WTC11 (cell line): ENCODE measurements around the gene TRAPPC10. TPM values are rescaled to one million over a fixed set of nuclear protein-coding genes. Genes with fewer than 3 reads are reported as not detected.

Experiments used
- ATAC-seq: fragments of 200-7000 bp; cut with Tn5 transposase; 2 replicates; pipeline ENCODE4 v1.10.0; 2021; ENCODE audit warnings: mild to moderate bottlenecking, moderate library complexity
- CTCF ChIA-PET: fragments of 300-600 bp; sonication (Branson Sonifier 250); formaldehyde crosslinking; loops from one replicate; lab custom pipeline; 2021; ENCODE audit warnings: antibody characterized with exemption; lab: Charles Lee
- POLR2A ChIA-PET: fragments of 350-600 bp; sonication (Branson Sonifier 250); formaldehyde crosslinking; loops from one replicate; lab custom pipeline; 2021; ENCODE audit warnings: antibody characterized with exemption; lab: Charles Lee
- DNase-seq: peaks from one replicate; pipeline ENCODE4 v3.0.0; 2021; ENCODE audit warnings: low spot score
- H3K27ac Mint-ChIP-seq: 2 replicates; pipeline ENCODE4 v1.8.0; 2021; ENCODE audit warnings: mixed read lengths
- H3K27me3 Mint-ChIP-seq: 2 replicates; pipeline ENCODE4 v1.8.0; 2021; ENCODE audit warnings: low read depth, mild to moderate bottlenecking, moderate library complexity, mixed read lengths
- H3K36me3 Mint-ChIP-seq: 2 replicates; pipeline ENCODE4 v1.8.0; 2021; ENCODE audit warnings: mixed read lengths
- H3K4me1 Mint-ChIP-seq: 2 replicates; pipeline ENCODE4 v1.8.0; 2022; ENCODE audit warnings: mixed read lengths
- H3K4me3 Mint-ChIP-seq: 2 replicates; pipeline ENCODE4 v1.8.0; 2021; ENCODE audit warnings: mild to moderate bottlenecking, moderate library complexity, mixed read lengths
- H3K9me3 Mint-ChIP-seq: 2 replicates; pipeline ENCODE4 v1.8.0; 2021; ENCODE audit warnings: mixed read lengths
- ARID4B ChIP-seq: sonication (generic); formaldehyde crosslinking; IDR thresholded peaks from 2 replicates; pipeline ENCODE4 v1.8.0; 2023; ENCODE audit warnings: missing genetic modification reagents, mild to moderate bottlenecking, borderline replicate concordance
- ATF1 ChIP-seq: sonication (generic); formaldehyde crosslinking; IDR thresholded peaks from 2 replicates; pipeline ENCODE4 v1.8.1; 2023; ENCODE audit warnings: mild to moderate bottlenecking, moderate library complexity, missing genetic modification reagents
- CREM ChIP-seq: sonication (generic); formaldehyde crosslinking; IDR thresholded peaks from 2 replicates; pipeline ENCODE4 v1.8.1; 2022; ENCODE audit warnings: mild to moderate bottlenecking, missing genetic modification reagents, moderate library complexity
- E2F5 ChIP-seq: sonication (generic); formaldehyde crosslinking; IDR thresholded peaks from 2 replicates; pipeline ENCODE4 v1.8.1; 2022; ENCODE audit warnings: mild to moderate bottlenecking, moderate library complexity, missing genetic modification reagents
- EMX1 ChIP-seq: fragments of 250-450 bp; sonication (Bioruptor Pico); IDR thresholded peaks from 2 replicates; pipeline ENCODE4 v1.8.0; 2021; ENCODE audit warnings: mild to moderate bottlenecking
- ERG ChIP-seq: fragments of 250-450 bp; sonication (Bioruptor Pico); IDR thresholded peaks from 2 replicates; pipeline ENCODE4 v1.8.0; 2021; ENCODE audit warnings: mild to moderate bottlenecking
- HMGA2 ChIP-seq: fragments of 250-450 bp; sonication (Bioruptor Pico); IDR thresholded peaks from 2 replicates; pipeline ENCODE4 v1.4.0; 2021; ENCODE audit warnings: mild to moderate bottlenecking, moderate library complexity
- NFYB ChIP-seq: sonication (generic); formaldehyde crosslinking; conservative IDR thresholded peaks from 2 replicates; pipeline ENCODE4 v1.8.0; 2022; ENCODE audit warnings: low read depth, missing genetic modification reagents
- NR3C1 ChIP-seq: sonication (generic); formaldehyde crosslinking; conservative IDR thresholded peaks from 2 replicates; pipeline ENCODE4 v1.8.1; 2023; ENCODE audit warnings: low read depth, mild to moderate bottlenecking, missing genetic modification reagents
- PRRX2 ChIP-seq: fragments of 250-450 bp; sonication (Bioruptor Pico); IDR thresholded peaks from 2 replicates; pipeline ENCODE4 v1.8.0; 2021; ENCODE audit warnings: mild to moderate bottlenecking
- SMAD3 ChIP-seq: sonication (generic); formaldehyde crosslinking; IDR thresholded peaks from 2 replicates; pipeline ENCODE4 v1.8.0; 2022; ENCODE audit warnings: missing genetic modification reagents, mild to moderate bottlenecking, borderline replicate concordance
- SMAD4 ChIP-seq: sonication (generic); formaldehyde crosslinking; IDR thresholded peaks from 2 replicates; pipeline ENCODE4 v1.8.0; 2022; ENCODE audit warnings: mild to moderate bottlenecking, missing genetic modification reagents
- SOX15 ChIP-seq: fragments of 250-450 bp; sonication (Bioruptor Pico); IDR thresholded peaks from 2 replicates; pipeline ENCODE4 v1.9.0; 2021; ENCODE audit warnings: mild to moderate bottlenecking
- ZMAT4 ChIP-seq: fragments of 250-450 bp; sonication (Bioruptor Pico); IDR thresholded peaks from 2 replicates; pipeline ENCODE4 v1.9.0; 2021; ENCODE audit warnings: mild to moderate bottlenecking
- ZNF416 ChIP-seq: fragments of 250-450 bp; sonication (Bioruptor Pico); IDR thresholded peaks from 2 replicates; pipeline ENCODE4 v1.9.0; 2021; ENCODE audit warnings: mild to moderate bottlenecking, inconsistent platforms
- ZNF425 ChIP-seq: fragments of 250-450 bp; sonication (Bioruptor Pico); conservative IDR thresholded peaks from 2 replicates; pipeline ENCODE4 v1.9.0; 2021; ENCODE audit warnings: mild to moderate bottlenecking
- ZNF532 ChIP-seq: fragments of 250-450 bp; sonication (Bioruptor Pico); IDR thresholded peaks from 2 replicates; pipeline ENCODE4 v1.9.0; 2021; ENCODE audit warnings: mild to moderate bottlenecking, borderline replicate concordance
- total RNA-seq: library from RNA; stranded (reverse); gene quantifications from 3 replicates; pipeline ENCODE4 v1.2.3, GENCODE V29; 2021

The TRAPPC10 gene
- total RNA-seq, 1 experiment from 2014 or later = 34.5 TPM

GRCh38 chr21:43986544-43987451 is 25.3 kb upstream of the TRAPPC10 start:
- Mint-ChIP-seq H3K4me3 (peak overlapping the region; percentile 65; the same call in 1 of the 2 replicates), H3K36me3 (no peaks in the 10 kb centered on the region), H3K27ac (no peak overlapping the region), H3K4me1 (peaks cover 19% of the 10 kb centered on the region), H3K9me3 (no peaks in the 10 kb centered on the region), H3K27me3 (no peaks in the 10 kb centered on the region; the same call in 1 of the 2 replicates)
- DNase-seq (no peak), ATAC-seq (no peak)
- POLR2A ChIA-PET = no interaction called here
- TF ChIP-seq CREM (CRISPR knock-in tag) (no peak), ZNF416 (no peak), ZNF425 (CRISPR knock-in tag) (no peak), EMX1 (no peak), PRRX2 (CRISPR knock-in tag) (no peak), E2F5 (CRISPR knock-in tag) (no peak), HMGA2 (CRISPR knock-in tag) (no peak), ATF1 (no peak), ERG (CRISPR knock-in tag) (no peak), NFYB (no peak)
- CTCF ChIA-PET = interaction anchor here (1.4 to 3.2 kb wide), 3 partner anchors 11 to 180 kb away, joined by 3 to 27 read pairs (median 6); no protein-coding TSS in a partner anchor

- CTCF ChIA-PET = no interaction called here
- Mint-ChIP-seq H3K36me3 (no peaks in the 10 kb centered on the region), H3K4me1 (peaks cover 14% of the 10 kb centered on the region), H3K27me3 (no peaks in the 10 kb centered on the region; the same call in 1 of the 2 replicates), H3K4me3 (no peak overlapping the region), H3K27ac (no peak overlapping the region), H3K9me3 (no peaks in the 10 kb centered on the region)
- POLR2A ChIA-PET = no interaction called here
- ATAC-seq = no peak
- no peak for DNase-seq
- TF ChIP-seq SMAD3 (CRISPR knock-in tag) (no peak), NR3C1 (CRISPR knock-in tag) (no peak), E2F5 (CRISPR knock-in tag) (no peak), HMGA2 (CRISPR knock-in tag) (no peak), SOX15 (CRISPR knock-in tag) (no peak), ZMAT4 (CRISPR knock-in tag) (no peak), ZNF532 (CRISPR knock-in tag) (no peak), SMAD4 (no peak), ARID4B (CRISPR knock-in tag) (no peak)
Measured at GRCh38 chr21:43987509-43987908, 24.6 kb upstream of the TRAPPC10 start.
